GM12878 (cell line): ENCODE data around the gene BCAS3. TPM values are rescaled to one million over a fixed set of nuclear protein-coding genes. Genes with fewer than 3 reads are reported as not detected.

Experiments used
- ATAC-seq: fragments of 200-7000 bp; cut with Tn5 transposase; 3 replicates; pipeline ENCODE4 v1.9.1; 2020; ENCODE audit warnings: mild to moderate bottlenecking, moderate library complexity
- BruUV-seq: library from RNA; stranded (reverse); fragments of 400-500 nt; replicated peaks from 2 replicates; lab custom pipeline; 2021; lab: Mats Ljungman, UMichigan
- CTCF ChIA-PET: fragments of 300-600 bp; sonication (Branson Sonifier 250); formaldehyde crosslinking; extraction: SDS; loops from one replicate; lab custom pipeline; 2021; ENCODE audit warnings: inconsistent platforms; lab: Yijun Ruan, JAX
- POLR2A ChIA-PET: fragments of 350-600 bp; formaldehyde crosslinking; extraction: SDS; loops from one replicate; lab custom pipeline; 2021; ENCODE audit warnings: inconsistent platforms; lab: Charles Lee
- RAD21 ChIA-PET: fragments of 300-600 bp; sonication (Branson Sonifier 250); formaldehyde crosslinking; loops from one replicate; lab custom pipeline; 2023; ENCODE audit warnings: antibody characterized with exemption; ENCODE audit not compliant: unreplicated experiment; lab: Charles Lee
- SMC1A ChIA-PET: fragments of 300-600 bp; sonication (Branson Sonifier 250); formaldehyde crosslinking; loops from one replicate; lab custom pipeline; 2023; ENCODE audit not compliant: unreplicated experiment, uncharacterized antibody; lab: Charles Lee
- DNase-seq: peaks from one replicate; pipeline ENCODE4 v3.0.0-alpha.2; 2011; ENCODE audit warnings: low read depth, low spot score
- FAIRE-seq: peaks from 3 replicates; lab custom pipeline; 2011; peaks lifted over from hg19 to GRCh38; lab: Jason Lieb, UNC
- H2AFZ ChIP-seq: 2 replicates; pipeline ENCODE4 v1.6.0; 2011; ENCODE audit warnings: low read depth, low read length, control low read depth; ENCODE audit not compliant: control insufficient read depth
- H3K27ac ChIP-seq: 2 replicates; pipeline ENCODE4 v1.5.1; 2011; ENCODE audit warnings: control low read depth; ENCODE audit not compliant: control insufficient read depth, insufficient read depth
- H3K27me3 ChIP-seq, 2 experiments: replicated peaks in 1 of 2; 2 replicates each; pipeline versions ENCODE4 v1.6.0 to v1.6.1; 2011; ENCODE audit warnings: low read length in 1 of 2; ENCODE audit not compliant: control insufficient read depth in 2 of 2, insufficient read depth in 2 of 2
- H3K36me3 ChIP-seq, 2 experiments: 2 replicates each; pipeline ENCODE4 v1.5.1; 2011; ENCODE audit warnings: low read length in 1 of 2; ENCODE audit not compliant: control insufficient read depth in 2 of 2, insufficient read depth in 2 of 2
- H3K4me1 ChIP-seq: 2 replicates; pipeline ENCODE4 v1.6.1; 2011; ENCODE audit warnings: mild to moderate bottlenecking, low read length, moderate library complexity, mixed read lengths; ENCODE audit not compliant: control insufficient read depth, insufficient read depth
- H3K4me2 ChIP-seq: 2 replicates; pipeline ENCODE4 v1.6.0; 2011; ENCODE audit warnings: control low read depth; ENCODE audit not compliant: control insufficient read depth, insufficient read depth
- H3K4me3 ChIP-seq: fragments of 200-600 bp; sonication (generic); 2 replicates; pipeline ENCODE4 v1.5.1; 2016
- H3K79me2 ChIP-seq: 2 replicates; pipeline ENCODE4 v1.6.0; 2011; ENCODE audit warnings: low read length; ENCODE audit not compliant: control insufficient read depth, insufficient read depth
- H3K9ac ChIP-seq: 2 replicates; pipeline ENCODE4 v1.8.0; 2011; ENCODE audit warnings: low read length, control low read depth, mixed read lengths; ENCODE audit not compliant: control insufficient read depth, insufficient read depth
- H3K9me3 ChIP-seq: replicated peaks from 3 replicates; pipeline ENCODE4 v1.5.1; 2011; ENCODE audit warnings: mild to moderate bottlenecking, low read length; ENCODE audit not compliant: control insufficient read depth, insufficient read depth
- H4K20me1 ChIP-seq: 2 replicates; pipeline ENCODE4 v1.6.0; 2011; ENCODE audit not compliant: control insufficient read depth, insufficient read depth
- CBFB ChIP-seq: IDR thresholded peaks from 2 replicates; pipeline ENCODE4 v1.6.1; 2016; ENCODE audit warnings: antibody characterized with exemption, low read depth
- CBX5 ChIP-seq: sonication (generic); IDR thresholded peaks from 2 replicates; pipeline ENCODE4 v1.6.1; 2016; ENCODE audit warnings: low read depth, moderate library complexity, mild to moderate bottlenecking, inconsistent platforms
- CHD1 ChIP-seq: IDR thresholded peaks from 2 replicates; pipeline ENCODE4 v1.6.1; 2012; ENCODE audit warnings: low read depth, low read length, improper control_type of control experiment
- EGR1 ChIP-seq, 2 experiments: IDR thresholded peaks; 1 replicate in 1 of 2; 2 replicates in 1 of 2; pipeline ENCODE4 v1.6.1; 2011 to 2012; ENCODE audit warnings: low read depth in 2 of 2, low read length in 2 of 2, borderline replicate concordance in 1 of 2, mild to moderate bottlenecking in 1 of 2, moderate library complexity in 1 of 2
- GATAD2B ChIP-seq: fragments of 450-650 bp; conservative IDR thresholded peaks from 2 replicates; pipeline ENCODE4 v1.6.1; 2017; ENCODE audit warnings: low read depth, mild to moderate bottlenecking, moderate library complexity
- MEF2B ChIP-seq: fragments of 450-650 bp; IDR thresholded peaks from 2 replicates; pipeline ENCODE4 v1.6.1; 2018; ENCODE audit warnings: mild to moderate bottlenecking, moderate library complexity; ENCODE audit not compliant: partially characterized antibody, poor library complexity, severe bottlenecking
- MYB ChIP-seq: fragments of 150-350 bp; IDR thresholded peaks from 2 replicates; pipeline ENCODE4 v1.6.1; 2014; ENCODE audit warnings: mild to moderate bottlenecking, low read depth, low read length, borderline replicate concordance
- NFXL1 ChIP-seq: fragments of 450-650 bp; IDR thresholded peaks from 2 replicates; pipeline ENCODE4 v1.6.1; 2017; ENCODE audit warnings: antibody characterized with exemption, mild to moderate bottlenecking, borderline replicate concordance
- NRF1 ChIP-seq: conservative IDR thresholded peaks from 2 replicates; pipeline ENCODE4 v1.6.1; 2011; ENCODE audit warnings: mild to moderate bottlenecking, low read depth, low read length, improper control_type of control experiment
- PAX8 ChIP-seq: fragments of 450-650 bp; IDR thresholded peaks from 2 replicates; pipeline ENCODE4 v1.6.1; 2017; ENCODE audit warnings: mild to moderate bottlenecking, moderate library complexity
- POLR2A ChIP-seq: IDR thresholded peaks from 2 replicates; pipeline ENCODE4 v1.6.1; 2011; ENCODE audit warnings: low read depth, mild to moderate bottlenecking, low read length
- RAD21 ChIP-seq: IDR thresholded peaks from 2 replicates; pipeline ENCODE4 v1.6.1; 2011; ENCODE audit warnings: mild to moderate bottlenecking, low read depth, low read length, moderate library complexity; ENCODE audit not compliant: insufficient read depth
- RFX5 ChIP-seq: IDR thresholded peaks from 2 replicates; pipeline ENCODE4 v1.6.1; 2011; ENCODE audit warnings: low read depth, low read length, improper control_type of control experiment
- STAT1 ChIP-seq: fragments of 450-650 bp; conservative IDR thresholded peaks from 2 replicates; pipeline ENCODE4 v1.6.1; 2014; ENCODE audit warnings: antibody characterized with exemption, mild to moderate bottlenecking
- TCF7 ChIP-seq: IDR thresholded peaks from 2 replicates; pipeline ENCODE4 v1.6.1; 2014; ENCODE audit warnings: antibody characterized with exemption, borderline replicate concordance
- WGBS: methylation state at CpG from one replicate; pipeline ENCODE4 v1.1.6; 2016; ENCODE audit warnings: low lambda C conversion rate; ENCODE audit not compliant: insufficient replicate concordance, insufficient coverage; ENCODE audit errors: missing lambda C conversion rate; 5-methylcytosine and 5-hydroxymethylcytosine counted together
- in situ Hi-C: fragments of 300-500 bp; cut with MboI; formaldehyde crosslinking; loops from 9 replicates; pipeline ENCODE4 v1.14.3; 2018; ENCODE audit warnings: mixed read lengths
- intact Hi-C: fragments of 100-400 bp; cut with micrococcal nuclease; formaldehyde crosslinking; loops from one replicate; pipeline ENCODE4 v1.14.2; 2022; ENCODE audit not compliant: unreplicated experiment
- polyA plus RNA-seq, 11 experiments: library from polyadenylated mRNA; depleted of rRNA in 4 of 11; unstranded in 6 of 11; stranded (reverse) in 5 of 11; fragments of >200 nt; fragmentation: Nextera tagmentation in 4 of 11; fragmentation: Illumina TruSeq in 1 of 11; extraction: Ambion mirVana in 4 of 11; extraction: Trizol in 1 of 11; gene quantifications; 1 replicate in 1 of 11; 2 replicates in 10 of 11; pipeline versions ENCODE4 v1.2.1 to v1.2.3, GENCODE V29; 2011 to 2016; ENCODE audit warnings: inconsistent platforms in 2 of 11, missing spikeins in 2 of 11, low read depth in 1 of 11
- total RNA-seq, 4 experiments: library from RNA; depleted of rRNA in 3 of 4; stranded (reverse); fragments of >200 nt in 3 of 4; fragmentation: Illumina TruSeq in 1 of 4; extraction: Trizol in 1 of 4; gene quantifications; 2 replicates each; pipeline versions ENCODE4 v1.2.1 to v1.2.3, GENCODE V29; 2013 to 2021
- TF ChIP-seq, protein P1 (sequence below): fragments of 150-350 bp; IDR thresholded peaks from 2 replicates; pipeline ENCODE4 v1.6.1; 2014; ENCODE audit warnings: mild to moderate bottlenecking, low read depth, low read length

Gene BCAS3
- total and polyA plus RNA-seq, 10 of the 15 experiments (the other 5 are each of a cell fraction or from before 2014, with no cell fraction given), result 2.1 to 11.0 (median 6.6) TPM

DNA sequence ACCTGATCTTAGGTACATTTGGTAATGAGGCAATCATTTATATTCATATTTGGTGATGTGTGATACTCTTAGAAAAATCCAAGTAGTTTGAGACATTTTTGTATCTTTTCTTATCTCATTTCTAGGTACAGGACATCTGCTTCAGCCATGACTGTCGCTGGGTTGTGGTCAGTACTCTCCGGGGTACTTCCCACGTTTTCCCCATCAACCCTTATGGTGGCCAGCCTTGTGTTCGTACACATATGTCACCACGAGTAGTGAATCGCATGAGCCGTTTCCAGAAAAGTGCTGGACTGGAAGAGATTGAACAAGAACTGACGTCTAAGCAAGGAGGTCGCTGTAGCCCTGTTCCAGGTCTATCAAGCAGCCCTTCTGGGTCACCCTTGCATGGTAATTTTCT lies 312.2 kb downstream of the BCAS3 start:
- Histone ChIP-seq H3K4me3 (no peak overlapping the region), H3K79me2 (no peaks in the 10 kb centered on the region), H3K27me3 (no peaks in the 10 kb centered on the region), H3K9me3 (no peaks in the 10 kb centered on the region), H2AFZ (no peak overlapping the region), H3K36me3 (no peaks in the 10 kb centered on the region), H3K9ac (no peak overlapping the region), H4K20me1 (no peaks in the 10 kb centered on the region), H3K27ac (no peak overlapping the region), H3K4me2 (no peak overlapping the region), H3K4me1 (no peaks in the 10 kb centered on the region)
- POLR2A ChIA-PET, result no interaction called here
- no peak for ATAC-seq
- SMC1A ChIA-PET, result no interaction called here
- WGBS, result 40% methylated on average over 9 of the region's 9 CpGs
- in situ Hi-C loops, result no loop called here
- FAIRE-seq, result no peak
- no peak for DNase-seq
- CTCF ChIA-PET, result no interaction called here
- BruUV-seq, result no TSS peak
- intact Hi-C loops, result no loop called here
- RAD21 ChIA-PET, result no interaction called here
- TF ChIP-seq NRF1 (no peak), RAD21 (no peak), CHD1 (no peak), MYB (no peak), MEF2B (no peak), TCF7 (no peak), STAT1 (no peak), GATAD2B (no peak), CBFB (no peak), EGR1 (IDR thresholded peaks at IDR 0.05; ENCODE audit: borderline replicate concordance in 1 of 2, low read depth in 2 of 2, low read length in 2 of 2) (no peak), PAX8 (no peak), RFX5 (no peak), CBX5 (no peak), POLR2A (no peak), NFXL1 (no peak)
- TF ChIP-seq, protein P1, sequence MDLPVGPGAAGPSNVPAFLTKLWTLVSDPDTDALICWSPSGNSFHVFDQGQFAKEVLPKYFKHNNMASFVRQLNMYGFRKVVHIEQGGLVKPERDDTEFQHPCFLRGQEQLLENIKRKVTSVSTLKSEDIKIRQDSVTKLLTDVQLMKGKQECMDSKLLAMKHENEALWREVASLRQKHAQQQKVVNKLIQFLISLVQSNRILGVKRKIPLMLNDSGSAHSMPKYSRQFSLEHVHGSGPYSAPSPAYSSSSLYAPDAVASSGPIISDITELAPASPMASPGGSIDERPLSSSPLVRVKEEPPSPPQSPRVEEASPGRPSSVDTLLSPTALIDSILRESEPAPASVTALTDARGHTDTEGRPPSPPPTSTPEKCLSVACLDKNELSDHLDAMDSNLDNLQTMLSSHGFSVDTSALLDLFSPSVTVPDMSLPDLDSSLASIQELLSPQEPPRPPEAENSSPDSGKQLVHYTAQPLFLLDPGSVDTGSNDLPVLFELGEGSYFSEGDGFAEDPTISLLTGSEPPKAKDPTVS, result no peak
